Thoracic aorta (tissue), 2 donors: ENCODE results near the gene IL3. TPM values are rescaled to one million over a fixed set of nuclear protein-coding genes. Genes with fewer than 3 reads are reported as not detected.

Experiments
- ATAC-seq: fragments of 150-250 bp; one replicate; pipeline ENCODE4 v1.8.0; 2017; ENCODE audit warnings: low read depth; ENCODE audit not compliant: insufficient number of reproducible peaks, low FRiP score
- DNase-seq: peaks from one replicate; pipeline ENCODE4 v3.0.0-alpha.2; 2020; ENCODE audit warnings: low spot score
- H3K27ac ChIP-seq, 2 donors: fragments of 200-600 bp; sonication (generic); 1 replicate in 1 of 2; 2 replicates in 1 of 2; pipeline ENCODE4 v1.5.1; 2016; ENCODE audit warnings: mild to moderate bottlenecking in 2 of 2, moderate library complexity in 2 of 2
- H3K27me3 ChIP-seq: fragments of 200-600 bp; sonication (generic); replicated peaks from 2 replicates; pipeline ENCODE4 v1.6.0; 2016; ENCODE audit warnings: mild to moderate bottlenecking; ENCODE audit not compliant: insufficient read depth
- H3K36me3 ChIP-seq: fragments of 200-600 bp; sonication (generic); one replicate; pipeline ENCODE4 v1.5.1; 2016
- H3K4me1 ChIP-seq, 2 donors: fragments of 200-600 bp; sonication (generic); 1 replicate in 1 of 2; 2 replicates in 1 of 2; pipeline versions ENCODE4 v1.5.1 to v1.6.0; 2016; ENCODE audit warnings: low read depth in 2 of 2, mild to moderate bottlenecking in 1 of 2; ENCODE audit not compliant: control insufficient read depth in 1 of 2
- H3K4me3 ChIP-seq: fragments of 200-600 bp; sonication (generic); 2 replicates; pipeline ENCODE4 v1.5.1; 2016; ENCODE audit warnings: mild to moderate bottlenecking
- H3K9me3 ChIP-seq: fragments of 200-600 bp; sonication (generic); 2 replicates; pipeline ENCODE4 v1.5.1; 2016
- CTCF ChIP-seq: fragments of 200-600 bp; sonication (generic); IDR thresholded peaks from one replicate; pipeline ENCODE4 v1.5.1; 2019; ENCODE audit warnings: antibody characterized with exemption
- total RNA-seq, 2 donors: library from RNA; depleted of rRNA; stranded (reverse); fragments of >200 nt; gene quantifications; one replicate each; pipeline versions ENCODE4 v1.1.0 to v1.2.3, GENCODE V29; 2016

The IL3 gene
- total RNA-seq, 2 donors from 2014 or later: not detected

- Histone ChIP-seq H3K4me1 (no peaks in the 10 kb centered on the region), H3K36me3 (no peaks in the 10 kb centered on the region), H3K9me3 (no peaks in the 10 kb centered on the region), H3K27me3 (no peaks in the 10 kb centered on the region), H3K4me3 (no peak overlapping the region), H3K27ac (no peak overlapping the region)
- no peak for ATAC-seq
- TF ChIP-seq CTCF: no peak
- no peak for DNase-seq
Observed at GRCh38 chr5:132072528-132072927, 12.1 kb downstream of the IL3 start.

GRCh38 chr5:132073231-132074013 lies 13.0 kb downstream of the IL3 start, which contains the start of gene CSF2:
CSF2 (plus strand) TSS chr5:132073789; CDS start chr5:132073824, 35 bp downstream.
- Histone ChIP-seq H3K27me3 (no peaks in the 10 kb centered on the region), H3K4me1 (no peaks in the 10 kb centered on the region), H3K4me3 (no peak within 1 kb of the TSS), H3K9me3 (no peaks in the 10 kb centered on the region), H3K36me3 (no peaks in the 10 kb centered on the region), H3K27ac (no peak within 1 kb of the TSS)
- DNase-seq (no peak), ATAC-seq (no peak)
- no peak for TF ChIP-seq CTCF

GRCh38 chr5:132074091-132074771 lies 13.8 kb downstream of the IL3 start:
- no peaks in the 10 kb centered on the region for H3K36me3 ChIP-seq
- no peak overlapping the region for H3K4me3 ChIP-seq
- no peak for ATAC-seq
- no peak for TF ChIP-seq CTCF
- H3K27me3 ChIP-seq: no peaks in the 10 kb centered on the region
- no peak overlapping the region for H3K27ac ChIP-seq
- no peak for DNase-seq
- no peaks in the 10 kb centered on the region for H3K4me1 ChIP-seq
- H3K9me3 ChIP-seq: no peaks in the 10 kb centered on the region

GRCh38 chr5:132074772-132075718 lies 14.6 kb downstream of the IL3 start:
- no peaks in the 10 kb centered on the region for H3K4me1 ChIP-seq
- no peak overlapping the region for H3K4me3 ChIP-seq
- no peak for TF ChIP-seq CTCF
- no peaks in the 10 kb centered on the region for H3K36me3 ChIP-seq
- no peaks in the 10 kb centered on the region for H3K9me3 ChIP-seq
- no peak for ATAC-seq
- no peak overlapping the region for H3K27ac ChIP-seq
- DNase-seq: no peak
- H3K27me3 ChIP-seq: no peaks in the 10 kb centered on the region

- Histone ChIP-seq H3K36me3 (no peaks in the 10 kb centered on the region), H3K27me3 (no peaks in the 10 kb centered on the region), H3K4me3 (no peak overlapping the region), H3K4me1 (no peaks in the 10 kb centered on the region), H3K27ac (no peak overlapping the region), H3K9me3 (no peaks in the 10 kb centered on the region)
- no peak for TF ChIP-seq CTCF
- ATAC-seq (no peak), DNase-seq (no peak)
Observed at GRCh38 chr5:132075719-132076077, 15.2 kb downstream of the IL3 start.
